Myocyte (in vitro differentiated cells): Measurements from ENCODE around the gene C9orf72. TPM values are rescaled to one million over a fixed set of nuclear protein-coding genes. Genes with fewer than 3 reads are reported as not detected.
A peak's percentile ranks its signal among the peaks of the same experiment; 100 is the strongest.
"Not testable (repeated sequence)": the region's sequence is repeated elsewhere in the genome, so short reads cannot be mapped to it uniquely, and the experiment has no call there.

Experiments used
- DNase-seq: peaks from one replicate; pipeline ENCODE4 v3.0.0-alpha.2; 2012; ENCODE audit warnings: low read depth
- polyA plus RNA-seq: library from polyadenylated mRNA; unstranded; fragments of >200 nt; gene quantifications from one replicate; pipeline ENCODE4 v1.2.1, GENCODE V29; 2012; ENCODE audit warnings: missing spikeins
- total RNA-seq: library from RNA; depleted of rRNA; stranded (reverse); fragments of >200 nt; gene quantifications from 2 replicates; pipeline ENCODE4 v1.2.3, GENCODE V29; 2014

Gene C9orf72, protein sequence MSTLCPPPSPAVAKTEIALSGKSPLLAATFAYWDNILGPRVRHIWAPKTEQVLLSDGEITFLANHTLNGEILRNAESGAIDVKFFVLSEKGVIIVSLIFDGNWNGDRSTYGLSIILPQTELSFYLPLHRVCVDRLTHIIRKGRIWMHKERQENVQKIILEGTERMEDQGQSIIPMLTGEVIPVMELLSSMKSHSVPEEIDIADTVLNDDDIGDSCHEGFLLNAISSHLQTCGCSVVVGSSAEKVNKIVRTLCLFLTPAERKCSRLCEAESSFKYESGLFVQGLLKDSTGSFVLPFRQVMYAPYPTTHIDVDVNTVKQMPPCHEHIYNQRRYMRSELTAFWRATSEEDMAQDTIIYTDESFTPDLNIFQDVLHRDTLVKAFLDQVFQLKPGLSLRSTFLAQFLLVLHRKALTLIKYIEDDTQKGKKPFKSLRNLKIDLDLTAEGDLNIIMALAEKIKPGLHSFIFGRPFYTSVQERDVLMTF
- 8.1 and 10.7 TPM in 2 replicates for total RNA-seq
- polyA plus RNA-seq, result 2.5 TPM

DNA sequence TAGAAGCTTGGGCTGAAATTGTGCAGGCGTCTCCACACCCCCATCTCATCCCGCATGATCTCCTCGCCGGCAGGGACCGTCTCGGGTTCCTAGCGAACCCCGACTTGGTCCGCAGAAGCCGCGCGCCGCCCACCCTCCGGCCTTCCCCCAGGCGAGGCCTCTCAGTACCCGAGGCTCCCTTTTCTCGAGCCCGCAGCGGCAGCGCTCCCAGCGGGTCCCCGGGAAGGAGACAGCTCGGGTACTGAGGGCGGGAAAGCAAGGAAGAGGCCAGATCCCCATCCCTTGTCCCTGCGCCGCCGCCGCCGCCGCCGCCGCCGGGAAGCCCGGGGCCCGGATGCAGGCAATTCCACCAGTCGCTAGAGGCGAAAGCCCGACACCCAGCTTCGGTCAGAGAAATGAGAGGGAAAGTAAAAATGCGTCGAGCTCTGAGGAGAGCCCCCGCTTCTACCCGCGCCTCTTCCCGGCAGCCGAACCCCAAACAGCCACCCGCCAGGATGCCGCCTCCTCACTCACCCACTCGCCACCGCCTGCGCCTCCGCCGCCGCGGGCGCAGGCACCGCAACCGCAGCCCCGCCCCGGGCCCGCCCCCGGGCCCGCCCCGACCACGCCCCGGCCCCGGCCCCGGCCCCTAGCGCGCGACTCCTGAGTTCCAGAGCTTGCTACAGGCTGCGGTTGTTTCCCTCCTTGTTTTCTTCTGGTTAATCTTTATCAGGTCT lies at the start of gene C9orf72:
C9orf72 (minus strand) TSS at position 564 of the 716 bp plus-strand sequence. CDS start 6,361 bp downstream, outside the sequence.
- DNase-seq, result peak; percentile 65

DNA sequence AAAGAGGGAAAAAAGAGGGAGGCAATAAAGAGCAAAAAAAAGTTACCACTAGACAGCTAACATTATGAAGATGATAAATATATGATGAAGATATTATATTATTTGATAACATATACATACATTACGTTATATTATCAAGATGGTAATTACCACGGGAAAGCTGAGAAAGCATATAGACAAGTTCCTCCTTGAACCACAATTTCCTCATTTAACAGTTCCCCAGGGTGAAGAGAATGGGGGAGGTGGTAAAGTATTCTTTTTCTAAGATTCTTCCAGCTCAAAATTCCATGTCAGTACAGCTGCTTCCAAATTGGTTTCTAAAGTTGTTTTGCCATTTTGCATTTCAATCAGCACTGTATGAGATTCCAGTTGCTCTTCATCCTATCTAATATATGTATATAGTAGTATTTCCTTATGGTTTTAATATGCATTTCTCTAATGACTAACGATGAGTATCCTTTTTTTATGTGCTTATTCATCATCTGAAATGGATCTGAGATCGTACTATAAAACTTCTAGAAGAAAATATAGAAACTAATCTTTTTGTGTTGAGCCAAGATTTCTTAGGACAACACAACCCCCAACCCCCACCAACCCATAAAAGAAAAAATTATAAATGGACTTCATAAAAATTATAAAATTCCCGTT lies 49.5 kb upstream of the C9orf72 start:
- no peak for DNase-seq

DNA sequence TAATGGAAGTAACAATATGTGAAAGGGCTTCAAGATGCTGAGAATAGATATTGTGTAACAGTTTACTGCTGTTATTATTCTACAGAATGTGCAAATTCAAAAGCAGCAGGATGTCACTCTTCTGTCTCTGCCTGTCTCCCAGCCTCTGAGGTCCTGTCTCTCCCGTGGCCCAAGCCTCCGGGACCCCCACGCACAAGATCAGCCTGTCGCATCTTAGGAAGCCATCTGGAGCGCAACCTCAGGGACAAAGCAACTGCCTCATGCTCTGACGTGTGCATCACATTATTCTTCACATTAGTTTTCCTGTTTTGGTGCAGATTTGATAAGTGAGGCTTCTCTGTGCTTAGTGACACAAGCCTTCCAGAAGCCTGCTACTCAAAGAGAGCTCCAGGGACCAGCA lies 46.5 kb upstream of the C9orf72 start:
- no peak for DNase-seq

DNA sequence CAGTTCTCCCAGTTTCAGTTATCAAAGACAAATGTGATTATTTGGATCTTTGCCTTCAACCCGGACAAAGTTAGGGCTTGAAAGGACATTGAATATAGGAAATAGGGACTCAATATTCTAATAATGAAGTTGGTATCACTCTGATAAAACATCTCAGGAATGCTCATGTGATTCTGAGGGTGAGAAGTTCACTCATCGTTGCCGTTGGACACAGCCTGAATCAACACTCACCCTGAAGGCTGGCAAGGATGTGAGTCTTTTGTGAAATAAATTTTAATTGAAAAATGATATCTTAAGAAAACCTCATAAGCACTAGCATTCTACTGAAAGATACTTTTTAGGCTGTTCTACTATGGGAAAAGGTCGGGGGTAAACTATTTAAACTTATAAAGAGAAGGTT lies 44.8 kb upstream of the C9orf72 start:
- DNase-seq, result no peak

DNA sequence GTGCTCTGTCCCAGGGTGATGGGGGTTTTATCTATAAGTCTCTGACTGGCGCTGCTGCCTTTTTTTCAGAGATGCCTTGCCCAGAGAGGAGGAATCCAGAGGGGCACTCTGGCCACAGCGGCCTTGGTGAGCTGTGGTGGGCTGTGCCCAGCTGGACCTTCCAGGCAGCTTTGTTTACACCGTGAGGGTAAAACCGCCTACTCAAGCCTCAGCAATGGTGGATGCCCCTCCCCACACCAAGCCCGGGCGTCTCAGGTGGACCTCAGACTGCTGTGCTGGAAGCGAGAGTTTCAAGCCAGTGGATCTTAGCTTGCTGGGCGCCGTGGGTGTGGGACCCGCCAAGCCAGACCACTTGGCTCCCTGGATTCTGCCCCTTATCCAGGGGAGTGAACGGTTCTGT lies 41.3 kb upstream of the C9orf72 start:
- DNase-seq, result no peak

DNA sequence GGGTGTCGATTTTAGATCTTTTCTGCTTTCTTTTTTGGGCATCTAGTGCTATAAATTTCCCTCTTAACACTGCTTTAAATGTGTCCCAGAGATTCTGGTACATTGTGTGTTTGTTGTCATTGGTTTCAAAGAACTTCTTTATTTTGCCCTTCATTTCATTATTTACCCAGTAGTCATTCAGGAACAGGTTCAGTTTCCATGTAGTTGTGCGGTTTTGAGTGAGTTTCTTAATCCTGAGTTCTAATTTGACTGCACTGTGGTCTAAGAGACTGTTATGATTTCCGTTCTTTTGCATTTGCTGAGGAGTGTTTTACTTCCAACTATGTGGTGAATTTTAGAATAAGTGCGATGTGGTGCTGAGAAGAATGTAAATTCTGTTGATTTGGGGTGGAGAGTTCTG lies 38.8 kb upstream of the C9orf72 start:
- not testable (repeated sequence) for DNase-seq

DNA sequence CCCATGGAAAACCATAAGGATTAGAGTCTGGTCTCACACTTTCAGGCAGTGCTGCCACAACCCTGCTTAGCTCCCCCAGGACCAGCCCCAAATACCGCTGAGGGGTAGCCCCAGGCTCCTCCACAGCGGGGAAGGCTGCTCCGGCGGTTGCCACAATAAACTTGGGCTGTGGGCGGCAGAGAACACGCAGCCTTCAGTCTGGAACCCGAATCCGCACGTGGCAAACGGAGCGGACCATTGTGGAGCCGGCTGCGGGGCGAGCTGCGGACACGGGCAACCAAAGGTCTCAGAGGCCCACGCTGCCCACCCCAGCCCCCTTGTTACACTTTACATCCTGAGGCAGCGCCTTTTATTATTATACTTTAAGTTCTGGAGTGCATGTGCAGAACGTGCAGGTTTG lies 37.3 kb upstream of the C9orf72 start:
- no peak for DNase-seq

DNA sequence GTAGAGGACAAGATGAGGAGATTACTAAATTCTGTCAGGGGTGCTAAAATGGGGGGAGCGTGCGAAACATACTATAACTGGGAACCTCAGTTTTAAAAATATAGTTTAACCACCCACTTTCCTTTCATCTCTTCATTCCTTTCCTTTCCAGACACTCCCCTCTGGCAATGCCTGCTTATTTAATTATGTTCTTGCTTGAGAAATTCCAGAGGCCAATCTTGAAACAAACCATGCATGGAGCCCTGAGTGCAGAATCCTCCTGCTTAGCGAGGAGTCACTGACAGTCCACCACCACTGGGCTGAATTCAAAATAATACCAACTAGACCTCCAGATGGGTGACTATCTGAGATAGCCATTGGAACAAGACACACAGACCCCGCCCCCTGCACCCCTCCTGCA lies 29.7 kb upstream of the C9orf72 start:
- DNase-seq, result no peak

DNA sequence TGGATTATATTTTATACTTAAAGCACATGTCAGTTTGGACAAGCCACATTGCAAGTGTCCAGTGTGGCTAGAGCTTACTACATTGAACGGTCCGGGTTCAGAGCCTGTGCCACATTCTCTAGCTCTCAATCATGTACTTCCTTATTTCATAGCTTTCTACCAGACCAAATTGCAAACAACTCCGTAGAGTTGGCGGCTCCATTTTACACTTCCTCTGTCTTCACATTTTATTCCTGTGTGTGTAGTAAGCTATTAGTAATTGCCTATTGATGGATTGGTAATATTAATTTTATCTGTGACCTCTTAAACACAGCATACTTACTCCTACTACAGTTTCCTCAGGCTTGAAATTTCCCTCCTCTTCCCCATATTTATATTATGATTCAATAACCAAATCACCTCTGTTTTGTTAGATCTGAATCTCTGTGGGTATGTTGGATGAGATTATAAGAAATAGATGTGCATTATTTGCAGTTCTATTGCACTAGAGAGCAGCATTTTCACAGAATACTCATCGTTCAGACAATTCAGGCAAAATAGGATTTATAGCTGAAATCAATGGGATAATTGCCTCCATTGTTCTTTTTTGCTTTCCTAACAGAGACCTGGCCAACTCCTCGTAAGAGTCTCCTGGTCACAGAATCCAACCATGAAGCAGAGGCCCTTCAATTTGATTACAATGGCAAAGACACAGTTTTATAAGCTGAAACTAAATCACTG lies 29.0 kb upstream of the C9orf72 start:
- no peak for DNase-seq

DNA sequence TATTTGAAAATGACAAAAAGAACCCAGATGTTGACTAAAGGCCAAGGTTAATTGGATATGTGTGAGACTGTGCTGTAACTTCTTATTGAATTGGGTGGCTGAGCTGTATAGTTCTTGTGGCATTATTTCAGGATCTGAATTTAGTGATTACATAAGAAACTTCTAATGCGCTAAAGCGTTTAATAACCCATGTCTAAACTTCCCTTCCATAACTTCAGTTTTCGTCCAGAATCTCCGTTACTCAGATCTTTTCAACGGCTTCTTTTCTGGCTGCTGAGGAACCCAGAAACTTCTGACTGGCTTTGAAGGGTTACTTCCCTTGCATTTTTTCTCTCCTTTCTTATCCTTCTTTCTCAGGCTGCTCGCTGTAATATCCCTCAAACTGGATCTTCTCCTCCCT lies 28.1 kb upstream of the C9orf72 start:
- no peak for DNase-seq

DNA sequence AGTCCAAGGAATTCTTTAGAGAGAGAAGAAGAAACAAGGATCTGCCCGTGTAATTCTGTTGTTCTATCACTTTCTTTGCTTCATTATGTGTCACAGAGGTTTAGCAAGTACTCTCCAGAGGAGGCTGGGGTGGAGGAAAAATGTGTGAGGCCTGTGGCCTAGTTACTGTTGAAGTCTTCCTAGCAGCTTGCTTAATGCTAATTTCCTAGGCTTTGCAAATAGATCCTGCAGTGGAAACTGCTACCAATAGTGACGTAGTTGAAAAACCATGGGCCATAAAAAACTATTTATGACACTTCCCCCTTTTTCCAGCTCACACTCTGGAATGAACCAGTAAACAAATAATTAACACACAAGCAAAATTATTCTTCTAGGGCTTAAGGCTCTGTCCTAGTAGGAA lies 27.0 kb upstream of the C9orf72 start:
- DNase-seq, result no peak

DNA sequence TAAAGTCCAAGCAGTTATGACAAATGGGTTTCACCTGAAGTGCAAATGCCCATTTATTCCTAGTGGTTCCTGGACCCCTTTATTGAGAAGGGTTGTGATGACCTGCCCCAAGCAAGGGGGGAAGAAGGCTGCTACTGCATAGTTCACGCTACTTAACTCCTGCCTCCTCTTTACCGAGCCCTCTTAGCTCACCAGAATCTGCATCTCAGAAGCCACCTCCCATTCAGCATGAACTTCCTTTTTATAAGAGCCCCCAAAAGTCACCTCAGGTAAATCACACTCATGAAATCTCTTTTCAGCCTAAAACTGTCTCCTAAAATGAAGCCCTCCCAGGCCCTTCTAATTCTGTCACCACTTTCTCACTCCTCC lies 26.6 kb upstream of the C9orf72 start:
- no peak for DNase-seq

DNA sequence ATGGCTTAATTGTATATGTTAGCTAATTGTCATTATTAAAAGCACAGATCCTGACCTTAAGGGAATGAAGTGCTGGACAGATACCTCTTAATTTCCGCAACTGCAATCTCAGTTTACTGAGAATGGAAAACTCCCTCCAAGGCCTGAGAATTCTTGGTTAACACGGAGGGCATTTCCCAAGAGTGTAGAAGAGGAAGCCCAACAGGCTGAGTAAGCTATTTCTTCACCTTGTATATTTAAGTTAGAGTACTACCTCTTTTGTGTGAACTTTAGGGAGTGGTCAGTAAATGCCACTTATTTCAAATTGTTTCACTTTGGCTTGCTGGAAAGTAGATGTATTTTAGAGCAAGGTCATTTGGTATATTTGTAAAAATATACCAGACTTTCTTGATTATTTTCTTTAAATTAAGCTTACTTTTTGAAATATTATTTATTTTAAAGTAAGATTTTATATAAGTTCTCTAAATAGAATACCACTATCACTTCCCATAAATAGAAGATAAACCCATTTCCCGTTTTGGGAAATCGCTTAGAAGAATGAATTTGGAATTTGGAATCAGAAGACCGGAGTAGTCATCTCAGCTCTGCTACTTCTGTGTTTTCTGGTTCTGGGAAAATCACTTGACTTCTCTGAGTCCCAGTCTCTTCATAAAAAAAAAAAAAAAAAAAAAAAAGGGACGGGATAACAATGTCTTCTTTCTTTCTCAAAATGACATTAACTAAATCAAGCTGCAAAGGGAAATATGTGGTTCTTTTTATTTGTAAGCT lies 26.0 kb upstream of the C9orf72 start:
- no peak for DNase-seq

DNA sequence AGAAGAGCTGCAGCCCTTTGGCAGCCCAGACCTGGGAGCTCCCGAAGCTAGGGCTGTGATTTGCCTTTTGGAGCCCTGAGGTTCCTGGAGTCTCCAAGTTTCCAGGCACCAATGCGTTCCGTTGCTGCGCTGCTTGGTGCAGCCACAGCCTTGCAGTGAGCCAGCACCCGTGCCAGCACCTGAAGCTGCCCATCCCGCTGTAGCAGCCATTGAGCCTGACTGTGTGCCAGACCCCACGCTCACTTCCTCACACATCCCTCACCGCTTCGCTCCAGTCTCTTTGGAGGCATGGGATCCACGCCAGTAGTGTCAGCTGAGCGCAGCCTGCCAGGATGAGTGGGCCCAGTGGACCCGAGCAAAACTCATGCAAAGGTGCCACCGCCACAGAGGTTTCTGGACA lies 22.5 kb upstream of the C9orf72 start:
- no peak for DNase-seq

DNA sequence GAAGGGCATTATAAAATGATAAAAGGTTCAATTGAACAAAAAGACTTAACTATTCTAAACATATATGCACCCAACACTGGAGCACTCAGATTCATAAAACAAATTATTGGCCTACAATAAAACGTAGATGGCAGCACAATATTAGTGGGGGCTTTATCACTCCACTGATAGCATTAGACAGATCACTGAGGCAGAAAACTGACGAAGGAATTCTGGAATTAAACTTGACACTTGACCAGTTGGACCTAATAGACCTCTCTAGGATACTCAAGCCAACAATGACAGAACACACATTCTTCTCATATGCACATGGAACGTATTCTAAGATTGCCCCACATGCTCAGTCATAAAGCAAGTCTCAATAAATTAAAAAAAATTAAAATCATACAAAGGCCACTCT lies 18.4 kb upstream of the C9orf72 start:
- no peak for DNase-seq

DNA sequence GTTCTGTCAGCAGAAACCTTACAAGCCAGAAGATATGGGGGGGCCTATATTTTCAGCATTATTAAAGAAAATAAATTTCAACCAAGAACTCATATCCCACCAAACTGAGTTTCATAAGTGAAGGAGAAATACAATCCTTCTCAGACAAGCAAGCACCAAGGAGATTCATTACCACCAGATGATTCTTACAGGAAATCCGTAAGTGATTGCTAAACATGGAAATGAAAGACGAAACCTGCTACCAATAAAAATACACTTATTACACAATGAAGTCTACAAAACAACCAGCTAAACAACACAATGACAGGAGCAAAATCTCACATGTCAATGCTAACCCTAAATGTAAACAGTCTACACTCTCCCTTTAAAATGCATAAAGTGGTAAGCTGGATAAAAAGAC lies 17.8 kb upstream of the C9orf72 start:
- DNase-seq, result no peak

DNA sequence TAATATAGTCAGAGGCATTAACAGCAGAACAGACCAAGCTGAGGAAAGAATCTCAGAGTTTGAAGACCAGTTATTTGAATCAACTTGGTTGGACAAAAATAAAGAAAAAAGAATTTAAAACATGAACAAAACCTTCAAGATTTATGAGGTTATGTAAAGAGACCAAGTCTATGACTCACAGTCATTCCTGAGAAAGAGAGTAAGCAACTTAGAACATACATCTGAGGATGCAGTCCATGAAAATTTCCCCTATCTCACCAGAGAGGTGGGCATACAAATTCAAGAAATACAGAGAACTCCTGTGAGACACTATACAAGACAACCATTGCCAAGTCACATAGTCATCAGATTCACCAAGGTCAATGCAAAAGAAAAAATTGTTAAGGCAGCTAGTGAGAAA lies 17.4 kb upstream of the C9orf72 start:
- DNase-seq, result no peak

DNA sequence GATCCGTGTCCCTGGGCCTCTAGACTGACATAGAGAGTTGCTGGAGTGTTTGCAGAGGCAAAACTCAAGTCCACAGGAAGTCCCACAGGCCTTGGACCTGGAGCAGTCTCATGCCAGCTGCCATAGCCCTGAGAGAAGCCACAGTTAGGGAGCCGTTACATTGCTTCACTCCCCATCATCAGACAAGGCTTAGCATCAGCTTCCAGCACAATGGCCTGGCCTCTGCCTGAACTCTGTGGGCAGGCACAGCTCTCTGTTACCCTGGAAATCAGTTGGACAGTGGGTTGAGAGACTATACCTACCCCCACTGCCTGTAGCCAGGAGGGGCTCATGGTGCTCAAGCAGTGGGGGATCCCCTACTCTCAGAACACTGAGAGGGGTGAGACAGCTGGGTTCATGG lies 16.2 kb upstream of the C9orf72 start:
- DNase-seq, result no peak

DNA sequence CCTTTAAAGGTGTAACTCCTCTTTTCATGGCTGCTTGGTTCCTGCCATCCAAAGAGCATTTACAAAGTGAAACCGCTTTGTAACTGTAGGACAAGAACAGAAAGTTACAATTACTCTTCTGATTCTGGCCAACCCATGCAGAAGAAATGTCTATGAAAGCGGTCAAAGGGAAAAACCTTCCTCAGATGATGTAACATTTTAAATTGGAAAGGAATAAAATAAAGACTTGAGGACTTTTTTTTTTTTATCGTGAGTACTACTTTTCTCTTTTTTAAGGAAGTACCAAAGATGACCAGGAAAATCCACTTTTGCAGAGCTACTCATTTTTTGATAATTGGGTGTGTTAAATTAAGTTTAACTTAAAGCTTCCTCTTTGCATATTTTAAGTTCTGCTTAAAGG lies 13.0 kb upstream of the C9orf72 start:
- DNase-seq, result no peak

DNA sequence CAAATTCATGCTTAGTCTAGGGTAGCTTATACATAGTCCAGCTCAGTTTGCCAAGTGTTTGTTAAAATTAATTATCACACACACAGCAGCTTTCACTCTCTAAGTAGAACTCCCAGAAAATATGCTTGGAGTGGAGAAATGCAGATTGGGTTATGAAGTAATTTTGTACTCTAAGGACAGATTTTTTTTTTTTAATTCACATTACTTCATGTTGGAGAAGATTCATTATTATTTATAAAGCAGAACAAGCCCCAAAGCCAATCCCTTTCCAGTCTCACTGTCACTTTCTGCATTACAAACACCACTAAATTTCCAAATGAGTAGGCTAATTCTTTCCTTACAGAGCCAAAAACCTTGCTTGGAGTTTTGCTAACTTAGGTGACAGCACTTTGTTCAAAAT lies 11.7 kb upstream of the C9orf72 start:
- DNase-seq, result no peak

DNA sequence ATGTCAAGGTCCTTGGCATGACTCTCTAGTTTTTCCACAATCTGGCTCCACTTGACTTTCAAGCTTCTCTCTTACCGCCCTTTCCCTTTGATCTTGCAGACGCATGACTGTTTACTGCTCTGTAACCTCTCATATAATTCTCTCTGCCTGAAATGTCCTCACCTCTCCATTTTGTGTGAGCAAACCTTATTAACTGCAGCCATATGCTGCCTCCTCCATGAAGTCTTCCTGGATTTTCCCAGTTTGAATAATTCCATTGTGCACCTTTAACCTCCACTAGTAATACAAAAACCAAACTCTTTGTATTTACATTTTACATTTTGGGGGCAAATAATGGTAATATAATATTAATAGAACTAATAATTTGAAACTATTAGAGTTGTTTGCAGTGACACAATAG lies 9.5 kb upstream of the C9orf72 start:
- no peak for DNase-seq
